Endothelial cell (in vitro differentiated cells): ENCODE data around the gene RALGPS1. TPM values are rescaled to one million over a fixed set of nuclear protein-coding genes. Genes with fewer than 3 reads are reported as not detected.

Experiments
- DNase-seq: peaks from one replicate; pipeline ENCODE4 v3.0.0; 2021; ENCODE audit warnings: low spot score
- H3K27ac Mint-ChIP-seq: one replicate; pipeline ENCODE4 v1.8.0; 2021; ENCODE audit warnings: mixed read lengths, inconsistent platforms; ENCODE audit not compliant: unreplicated experiment
- H3K27me3 Mint-ChIP-seq: one replicate; pipeline ENCODE4 v1.8.0; 2021; ENCODE audit warnings: mild to moderate bottlenecking, moderate library complexity, mixed read lengths, inconsistent platforms; ENCODE audit not compliant: unreplicated experiment
- H3K36me3 Mint-ChIP-seq: one replicate; pipeline ENCODE4 v1.8.0; 2021; ENCODE audit warnings: mild to moderate bottlenecking, low read depth, mixed read lengths, inconsistent platforms; ENCODE audit not compliant: unreplicated experiment
- H3K4me1 Mint-ChIP-seq: one replicate; pipeline ENCODE4 v1.8.0; 2021; ENCODE audit warnings: mild to moderate bottlenecking, mixed read lengths, inconsistent platforms; ENCODE audit not compliant: unreplicated experiment
- H3K4me3 Mint-ChIP-seq: one replicate; pipeline ENCODE4 v1.8.0; 2021; ENCODE audit warnings: mild to moderate bottlenecking, mixed read lengths, inconsistent platforms; ENCODE audit not compliant: unreplicated experiment
- H3K9me3 Mint-ChIP-seq: one replicate; pipeline ENCODE4 v1.8.0; 2021; ENCODE audit warnings: mixed read lengths, inconsistent platforms; ENCODE audit not compliant: unreplicated experiment
- CTCF ChIP-seq: fragments of 200-600 bp; sonication (generic); IDR thresholded peaks from one replicate; pipeline ENCODE4 v1.5.0; 2021; ENCODE audit warnings: antibody characterized with exemption; ENCODE audit not compliant: unreplicated experiment
- total RNA-seq: library from RNA; stranded (reverse); fragmentation: NEBNext Ultra II Directional; extraction: Animal tissue kit (Norgen Biotek cat#: 25700); gene quantifications from one replicate; pipeline ENCODE4 v1.2.1, GENCODE V29; 2021; ENCODE audit not compliant: unreplicated experiment

The RALGPS1 gene
- total RNA-seq, 1 donor from 2014 or later: 6.4 TPM

- TF ChIP-seq CTCF: no peak
- H3K9me3 Mint-ChIP-seq: no peaks in the 10 kb centered on the region
- H3K4me1 Mint-ChIP-seq: peaks cover 8% of the 10 kb centered on the region
- H3K27me3 Mint-ChIP-seq: peaks cover 17% of the 10 kb centered on the region
- H3K36me3 Mint-ChIP-seq: peaks cover 5% of the 10 kb centered on the region
- no peak overlapping the region for H3K27ac Mint-ChIP-seq
- DNase-seq: peak; percentile 18
- peak overlapping the region; percentile 69 for H3K4me3 Mint-ChIP-seq
These were observed 309.2 kb downstream of the RALGPS1 start for GRCh38 chr9:127223810-127224177.

- Mint-ChIP-seq H3K27me3 (peaks cover 17% of the 10 kb centered on the region), H3K9me3 (no peaks in the 10 kb centered on the region), H3K36me3 (peaks cover 5% of the 10 kb centered on the region), H3K4me1 (peaks cover 8% of the 10 kb centered on the region), H3K4me3 (peak overlapping the region; percentile 90), H3K27ac (no peak overlapping the region)
- peak; percentile 91 for DNase-seq
- TF ChIP-seq CTCF: peak; percentile 29
These were observed 309.7 kb downstream of the RALGPS1 start for GRCh38 chr9:127224178-127224882.

GRCh38 chr9:127224883-127225739, 310.5 kb downstream of the RALGPS1 start:
- H3K4me1 Mint-ChIP-seq: peaks cover 8% of the 10 kb centered on the region
- no peak overlapping the region for H3K27ac Mint-ChIP-seq
- peaks cover 19% of the 10 kb centered on the region for H3K27me3 Mint-ChIP-seq

GRCh38 chr9:127225801-127226625, 311.4 kb downstream of the RALGPS1 start:
- H3K4me1 Mint-ChIP-seq: peaks cover 8% of the 10 kb centered on the region
- H3K27ac Mint-ChIP-seq: no peak overlapping the region
- DNase-seq: no peak
- peaks cover 19% of the 10 kb centered on the region for H3K27me3 Mint-ChIP-seq
- H3K9me3 Mint-ChIP-seq: no peaks in the 10 kb centered on the region
- TF ChIP-seq CTCF: no peak
- H3K4me3 Mint-ChIP-seq: peak overlapping the region; percentile 79
- H3K36me3 Mint-ChIP-seq: peaks cover 5% of the 10 kb centered on the region

More at GRCh38 chr9:127224883-127225739, 310.5 kb downstream of the RALGPS1 start:
- H3K4me3 Mint-ChIP-seq: no peak overlapping the region
- peaks cover 5% of the 10 kb centered on the region for H3K36me3 Mint-ChIP-seq
- DNase-seq: peak; percentile 98
- H3K9me3 Mint-ChIP-seq: no peaks in the 10 kb centered on the region
- no peak for TF ChIP-seq CTCF
